ENCODE measurements around the gene PLBD2. TPM values are rescaled to one million over a fixed set of nuclear protein-coding genes. Genes with fewer than 3 reads are reported as not detected.

PLBD2 gene
- total RNA-seq, 1 experiment from 2014 or later = 31.4 TPM

DNA sequence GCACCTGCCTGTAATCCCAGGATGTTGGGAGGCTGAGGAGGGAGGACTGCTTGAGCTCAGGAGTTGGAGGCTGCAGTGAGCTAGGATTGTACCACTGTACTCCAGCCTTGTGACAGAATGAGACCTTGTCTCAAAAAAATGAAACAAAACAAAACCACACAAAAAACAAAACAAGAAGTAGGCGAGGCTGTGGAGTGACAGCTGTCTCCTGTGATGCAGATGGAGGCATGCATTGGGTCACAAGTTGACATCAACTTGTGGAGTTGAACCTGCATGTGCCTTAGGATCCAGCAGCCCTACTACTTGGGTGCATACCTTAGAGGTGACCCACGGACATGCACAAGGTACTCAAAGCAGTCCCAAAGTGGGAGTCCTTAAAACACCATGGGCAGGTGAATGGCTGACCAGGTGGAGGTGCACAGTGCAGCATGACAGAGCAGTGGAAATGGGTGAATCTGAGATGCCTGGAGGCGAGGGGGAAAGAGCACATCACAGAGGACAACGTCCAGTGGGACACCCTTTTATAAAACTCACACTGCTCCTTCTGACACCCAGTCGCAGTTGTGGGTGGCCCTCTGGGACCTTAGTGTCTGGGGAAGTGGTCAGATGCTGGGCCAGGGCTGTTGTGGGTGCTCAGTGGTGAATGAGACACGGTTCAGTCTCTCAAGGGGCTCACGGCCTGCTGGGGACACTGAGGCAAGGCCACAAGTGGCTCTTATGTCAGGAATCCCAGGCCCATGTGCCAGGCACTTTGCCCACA, 12.7 kb downstream of the PLBD2 start:
- Histone ChIP-seq H3K79me2 (ENCODE audit: insufficient read depth, low read length) (no peaks in the 10 kb centered on the region), H3K4me2 (ENCODE audit: insufficient read depth, insufficient read length, low read length) (no peak overlapping the region), H3K9ac (ENCODE audit: extremely low read depth, insufficient read length, low read length) (no peak overlapping the region), H2BK5ac (ENCODE audit: insufficient read length, low read length) (no peak overlapping the region), H3T11ph (ENCODE audit: low read length) (no peak overlapping the region), H2BK15ac (ENCODE audit: low read depth, low read length) (no peak overlapping the region), H2AK5ac (ENCODE audit: insufficient read length, low read length) (no peak overlapping the region), H2BK12ac (ENCODE audit: insufficient read length, low read depth, low read length) (no peak overlapping the region), H3K4me1 (ENCODE audit: insufficient read depth, low read length) (no peaks in the 10 kb centered on the region), H3K27ac (ENCODE audit: insufficient read length, low read depth, low read length) (no peak overlapping the region), H4K8ac (replicated peaks; ENCODE audit: insufficient read length, low read depth, low read length) (no peak overlapping the region), H3K56ac (ENCODE audit: insufficient read length, low read depth, low read length) (no peak overlapping the region), H3K27me3 (ENCODE audit: insufficient read depth, low read length) (no peaks in the 10 kb centered on the region), H4K20me1 (ENCODE audit: control insufficient read depth, insufficient read depth, insufficient read length) (no peaks in the 10 kb centered on the region), H2BK20ac (ENCODE audit: low read depth, low read length, poor library complexity, severe bottlenecking) (no peak overlapping the region), H3K18ac (ENCODE audit: insufficient read length, low read depth, low read length) (no peak overlapping the region), H3K79me1 (ENCODE audit: insufficient read depth, low read depth, low read length, poor library complexity, severe bottlenecking) (no peaks in the 10 kb centered on the region), H4K91ac (ENCODE audit: insufficient read length, low read depth, low read length) (no peak overlapping the region), H3K23ac (ENCODE audit: insufficient read length, low read depth, low read length) (no peak overlapping the region), H4K5ac (ENCODE audit: insufficient read length, low read depth, low read length) (no peak overlapping the region), H3K9me3 (ENCODE audit: control insufficient read depth, low read depth, low read length) (no peaks in the 10 kb centered on the region), H3K14ac (ENCODE audit: insufficient read depth, low read length) (no peak overlapping the region; the same call in 1 of the 2 replicates), H2BK120ac (ENCODE audit: low read depth, low read length, poor library complexity, severe bottlenecking) (no peak overlapping the region), H3K23me2 (ENCODE audit: insufficient read length, low read depth, low read length, poor library complexity, severe bottlenecking) (no peaks in the 10 kb centered on the region), H3K4ac (ENCODE audit: low read depth, low read length) (no peak overlapping the region), H2AFZ (ENCODE audit: low read length) (no peak overlapping the region)
- whole genome bisulfite sequencing (ENCODE audit: extremely low coverage, insufficient read length, low lambda C conversion rate) = no CpG with 5 or more reads among the region's 7 CpGs
- 0 out of 4 replicates have a peak, but pooled peaks cover 0 to 2% of the 10 kb centered on the region in 2 experiments for H3K4me1 Mint-ChIP-seq
- H3K9me3 Mint-ChIP-seq = no peaks in the 10 kb centered on the region
- no peak overlapping the region for H3K27ac Mint-ChIP-seq
- H3K27me3 Mint-ChIP-seq (ENCODE audit: low read depth) = no peaks in the 10 kb centered on the region
- TF ChIP-seq, protein P1, sequence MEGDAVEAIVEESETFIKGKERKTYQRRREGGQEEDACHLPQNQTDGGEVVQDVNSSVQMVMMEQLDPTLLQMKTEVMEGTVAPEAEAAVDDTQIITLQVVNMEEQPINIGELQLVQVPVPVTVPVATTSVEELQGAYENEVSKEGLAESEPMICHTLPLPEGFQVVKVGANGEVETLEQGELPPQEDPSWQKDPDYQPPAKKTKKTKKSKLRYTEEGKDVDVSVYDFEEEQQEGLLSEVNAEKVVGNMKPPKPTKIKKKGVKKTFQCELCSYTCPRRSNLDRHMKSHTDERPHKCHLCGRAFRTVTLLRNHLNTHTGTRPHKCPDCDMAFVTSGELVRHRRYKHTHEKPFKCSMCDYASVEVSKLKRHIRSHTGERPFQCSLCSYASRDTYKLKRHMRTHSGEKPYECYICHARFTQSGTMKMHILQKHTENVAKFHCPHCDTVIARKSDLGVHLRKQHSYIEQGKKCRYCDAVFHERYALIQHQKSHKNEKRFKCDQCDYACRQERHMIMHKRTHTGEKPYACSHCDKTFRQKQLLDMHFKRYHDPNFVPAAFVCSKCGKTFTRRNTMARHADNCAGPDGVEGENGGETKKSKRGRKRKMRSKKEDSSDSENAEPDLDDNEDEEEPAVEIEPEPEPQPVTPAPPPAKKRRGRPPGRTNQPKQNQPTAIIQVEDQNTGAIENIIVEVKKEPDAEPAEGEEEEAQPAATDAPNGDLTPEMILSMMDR (conservative IDR thresholded peaks at IDR 0.05) = no peak
- no peak overlapping the region for H3K4me3 Mint-ChIP-seq
- peaks cover 12 to 28% (median 28%) of the 10 kb centered on the region in 3 experiments; a peak in 6 of 7 replicates for H3K36me3 Mint-ChIP-seq (ENCODE audit: insufficient read depth in 1 of 3, low read depth in 3 of 3)
- DNase-seq = no peak
